Skin epidermis (tissue), 12 donors: Measurements from ENCODE around the gene SLC5A5.
"Not testable (repeated sequence)": the region's sequence is repeated elsewhere in the genome, so short reads cannot be mapped to it uniquely, and the experiment has no call there.

Source experiments
- H3K27ac ChIP-seq, 21 experiments: fragments of 200-600 bp; sonication (generic) in 11 of 21; one replicate each; pipeline ENCODE4 v1.5.0; 2020; ENCODE audit warnings: mild to moderate bottlenecking in 3 of 21, inconsistent platforms in 2 of 21, moderate library complexity in 2 of 21
- H3K4me3 ChIP-seq, 7 experiments: fragments of 200-600 bp; sonication (generic) in 2 of 7; one replicate each; pipeline ENCODE4 v1.5.0; 2020; ENCODE audit warnings: inconsistent platforms in 2 of 7, mild to moderate bottlenecking in 2 of 7, moderate library complexity in 1 of 7

The SLC5A5 gene

DNA sequence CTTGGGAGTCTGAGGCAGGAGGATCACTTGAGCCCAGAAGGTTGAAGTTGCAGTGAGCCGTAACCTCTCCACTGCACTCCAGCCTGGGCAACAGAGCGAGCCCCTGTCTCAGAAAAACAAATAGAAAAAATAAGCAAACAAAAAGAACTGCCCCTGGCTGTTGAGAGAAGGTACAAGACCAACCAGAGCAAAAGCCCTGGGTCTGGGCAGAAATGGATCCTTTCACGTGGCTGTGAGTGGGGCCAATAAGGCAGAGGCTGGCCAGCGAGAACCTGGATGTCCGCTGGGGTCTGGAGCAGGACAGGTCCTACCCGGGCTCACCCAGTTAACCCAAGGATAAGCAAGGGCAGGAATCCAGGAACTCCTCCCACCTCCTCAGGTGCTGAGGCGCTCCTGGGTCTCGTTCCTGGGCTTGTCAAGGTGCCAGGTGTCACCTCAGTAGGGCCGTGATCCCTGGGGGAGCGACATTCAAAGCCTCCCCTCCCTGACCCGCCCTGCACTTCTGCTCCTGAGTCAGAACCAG lies 4.7 kb upstream of the SLC5A5 start:
- no peak overlapping the region for H3K4me3 ChIP-seq
- no peak overlapping the region for H3K27ac ChIP-seq

DNA sequence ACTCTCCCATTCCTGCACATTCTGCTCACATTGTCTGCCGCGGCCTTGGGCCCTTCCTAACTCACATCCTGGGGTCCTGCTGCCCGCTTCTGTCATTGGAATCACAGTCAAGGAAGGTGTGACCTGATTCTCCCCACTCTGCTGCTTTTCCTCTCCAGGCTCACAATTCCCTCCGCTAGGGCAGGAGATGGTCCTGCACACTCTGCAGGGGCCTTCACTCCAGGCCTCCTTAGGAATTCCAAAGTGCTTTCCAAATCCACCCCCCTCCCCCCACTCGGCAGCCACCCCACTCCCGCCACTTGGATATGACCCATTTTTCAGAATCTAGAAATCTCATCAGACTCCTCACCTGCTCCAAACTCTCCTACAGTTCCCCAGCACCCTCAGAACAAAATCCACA lies 3.1 kb upstream of the SLC5A5 start:
- Histone ChIP-seq H3K27ac (no peak overlapping the region), H3K4me3 (no peak overlapping the region)

DNA sequence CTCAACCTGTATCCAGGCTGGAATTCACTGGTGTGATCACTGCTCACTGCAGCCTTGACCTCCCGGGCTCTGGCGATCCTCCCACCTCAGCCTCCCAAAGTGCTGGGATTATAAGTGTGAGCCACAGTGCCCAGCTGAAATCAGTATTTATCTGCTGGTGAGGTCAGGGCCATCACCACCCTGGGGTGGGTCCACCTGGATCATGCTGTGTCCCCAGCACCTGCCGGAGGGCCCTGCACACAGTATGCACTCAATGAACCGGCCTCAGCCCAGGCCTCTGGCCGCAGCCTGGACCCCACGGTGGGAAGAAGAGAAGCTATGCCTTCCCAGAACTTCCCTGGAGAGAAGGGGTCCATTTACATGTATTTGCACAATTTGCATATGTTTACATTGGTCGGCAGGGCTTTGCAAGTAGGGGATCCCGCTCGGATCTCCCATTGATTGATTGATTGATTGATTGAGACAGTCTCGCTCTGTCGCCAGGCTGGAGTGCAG lies 2.6 kb upstream of the SLC5A5 start:
- no peak overlapping the region for H3K4me3 ChIP-seq
- H3K27ac ChIP-seq, result no peak overlapping the region

DNA sequence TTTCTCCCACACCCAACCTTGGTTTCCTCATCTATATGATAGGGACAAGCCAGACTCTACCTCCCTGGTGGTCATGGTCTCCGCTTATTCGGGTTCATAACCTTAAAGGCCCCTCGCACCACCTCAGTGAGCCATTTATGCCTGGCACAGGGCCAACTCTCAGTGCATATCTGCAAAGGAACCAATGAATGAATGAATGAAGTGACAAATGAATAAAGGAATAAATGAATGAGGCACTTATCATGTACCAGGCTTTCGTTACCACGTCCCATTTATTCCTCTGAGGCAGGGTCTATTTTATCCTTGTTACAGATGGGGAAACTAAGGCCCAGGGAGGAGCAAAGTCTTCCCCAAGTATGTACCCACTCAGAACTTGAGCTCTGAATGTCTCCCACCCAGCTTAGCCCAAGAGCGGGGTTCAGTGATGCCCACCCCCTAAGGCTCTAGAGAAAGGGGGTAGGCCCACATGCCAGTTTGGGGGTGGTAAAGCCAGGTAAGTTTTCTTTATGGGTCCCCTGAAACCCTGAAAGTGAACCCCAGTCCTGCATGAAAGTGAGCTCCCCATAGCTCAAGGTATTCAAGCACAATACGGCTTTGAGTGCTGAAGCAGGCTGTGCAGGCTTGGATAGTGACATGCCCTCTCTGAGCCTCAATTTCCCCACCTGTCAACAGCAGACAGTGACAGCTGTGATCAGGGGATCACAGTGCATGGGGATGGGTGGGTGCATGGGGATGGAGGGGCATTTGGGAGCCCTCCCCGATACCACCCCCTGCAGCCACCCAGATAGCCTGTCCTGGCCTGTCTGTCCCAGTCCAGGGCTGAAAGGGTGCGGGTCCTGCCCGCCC lies 490 bp upstream of the SLC5A5 start:
- no peak overlapping the region for H3K27ac ChIP-seq
- peak overlapping the region in 1 of 7 experiments; percentile 17 for H3K4me3 ChIP-seq

DNA sequence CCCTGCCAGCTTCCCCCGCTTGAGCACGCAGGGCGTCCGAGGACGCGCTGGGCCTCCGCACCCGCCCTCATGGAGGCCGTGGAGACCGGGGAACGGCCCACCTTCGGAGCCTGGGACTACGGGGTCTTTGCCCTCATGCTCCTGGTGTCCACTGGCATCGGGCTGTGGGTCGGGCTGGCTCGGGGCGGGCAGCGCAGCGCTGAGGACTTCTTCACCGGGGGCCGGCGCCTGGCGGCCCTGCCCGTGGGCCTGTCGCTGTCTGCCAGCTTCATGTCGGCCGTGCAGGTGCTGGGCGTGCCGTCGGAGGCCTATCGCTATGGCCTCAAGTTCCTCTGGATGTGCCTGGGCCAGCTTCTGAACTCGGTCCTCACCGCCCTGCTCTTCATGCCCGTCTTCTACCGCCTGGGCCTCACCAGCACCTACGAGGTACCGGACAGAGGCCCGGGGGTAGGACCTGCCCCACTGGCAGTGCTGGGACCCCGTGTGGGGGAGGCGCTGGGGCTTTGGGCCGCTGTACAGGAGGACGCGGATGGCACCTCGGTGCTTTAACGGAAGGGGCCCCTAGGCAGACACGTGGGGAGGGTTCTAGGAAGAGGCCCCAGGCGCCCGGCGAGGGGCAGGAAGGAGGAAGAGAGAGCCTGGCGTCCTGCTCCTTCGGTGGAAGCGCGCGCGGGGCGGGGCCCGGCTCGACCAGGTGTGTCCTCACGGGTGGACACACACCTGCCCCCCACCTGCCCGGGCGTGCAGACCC lies 681 bp downstream of the SLC5A5 start:
- peak overlapping the region in 1 of 21 experiments; percentile 4 for H3K27ac ChIP-seq
- H3K4me3 ChIP-seq, result peak overlapping the region in 6 of 7 experiments; percentile 10 to 18 (median 16)

DNA sequence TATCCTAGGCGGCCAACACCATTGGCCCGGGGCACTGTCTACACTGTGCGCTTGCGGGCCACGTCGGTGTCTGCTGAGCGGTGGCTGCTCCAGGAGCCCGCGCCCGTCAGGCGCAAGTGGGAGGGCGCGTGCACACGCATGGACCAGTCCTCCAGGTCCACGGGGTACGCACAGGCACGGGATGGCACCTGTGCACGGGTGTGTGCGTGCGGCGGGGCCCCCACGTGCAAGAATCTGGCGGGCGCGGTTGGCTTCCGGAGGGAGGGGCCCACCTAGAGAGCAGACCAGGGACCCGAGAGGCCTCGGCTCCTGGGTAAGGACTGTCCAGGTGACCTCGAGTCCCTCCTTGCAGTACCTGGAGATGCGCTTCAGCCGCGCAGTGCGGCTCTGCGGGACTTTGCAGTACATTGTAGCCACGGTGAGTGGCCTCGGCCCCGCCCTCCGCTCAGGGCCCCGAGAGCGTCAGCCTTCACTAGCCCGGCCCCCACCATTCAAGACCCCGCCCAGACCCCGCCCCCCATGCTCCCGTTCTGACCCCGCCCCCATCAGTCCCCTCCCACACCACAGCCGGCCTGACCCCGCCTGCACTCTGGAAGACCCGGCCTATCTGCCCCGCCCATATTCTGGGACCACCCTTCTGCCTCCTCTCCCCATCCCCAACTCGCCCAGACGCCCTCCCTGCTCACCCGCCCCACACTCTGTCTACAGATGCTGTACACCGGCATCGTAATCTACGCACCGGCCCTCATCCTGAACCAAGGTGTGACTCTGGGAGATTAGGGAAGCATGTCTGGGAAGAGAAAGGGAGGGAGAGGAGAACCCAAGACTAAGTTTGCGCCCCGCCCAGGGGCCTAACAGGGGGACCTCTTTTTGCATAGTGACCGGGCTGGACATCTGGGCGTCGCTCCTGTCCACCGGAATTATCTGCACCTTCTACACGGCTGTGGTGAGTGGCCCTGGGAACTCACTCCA lies 2.3 kb downstream of the SLC5A5 start:
- no peak overlapping the region for H3K27ac ChIP-seq
- H3K4me3 ChIP-seq, result peak overlapping the region in 5 of 7 experiments; percentile 3 to 32 (median 25)

DNA sequence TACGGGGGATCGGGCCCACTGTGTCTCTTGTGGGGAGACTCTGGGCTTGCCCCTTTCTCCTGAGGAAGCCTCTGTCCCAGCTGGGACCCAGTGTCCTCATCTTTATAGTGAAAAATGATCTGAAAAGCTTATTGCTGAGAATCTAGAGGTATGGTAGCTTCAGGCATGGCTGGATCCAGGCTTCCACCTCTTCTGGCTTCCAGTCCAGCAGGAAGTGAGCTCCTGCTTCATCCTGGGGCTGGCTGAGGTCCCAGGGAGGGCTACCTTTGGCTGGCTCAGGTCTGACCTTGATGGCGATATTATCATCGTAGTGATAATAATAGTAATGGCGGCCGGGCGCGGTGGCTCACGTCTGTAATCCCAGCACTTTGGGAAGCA lies 3.0 kb downstream of the SLC5A5 start:
- Histone ChIP-seq H3K4me3 (no peak overlapping the region), H3K27ac (no peak overlapping the region)

DNA sequence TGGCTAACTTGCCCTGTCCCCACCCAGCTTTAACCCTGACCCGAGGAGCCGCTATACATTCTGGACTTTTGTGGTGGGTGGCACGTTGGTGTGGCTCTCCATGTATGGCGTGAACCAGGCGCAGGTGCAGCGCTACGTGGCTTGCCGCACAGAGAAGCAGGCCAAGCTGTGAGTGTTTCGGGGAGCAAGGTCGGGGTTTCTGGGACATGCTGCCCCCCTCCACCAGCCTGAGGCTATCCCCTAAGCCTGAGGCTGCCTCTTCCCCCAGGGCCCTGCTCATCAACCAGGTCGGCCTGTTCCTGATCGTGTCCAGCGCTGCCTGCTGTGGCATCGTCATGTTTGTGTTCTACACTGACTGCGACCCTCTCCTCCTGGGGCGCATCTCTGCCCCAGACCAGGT lies 6.0 kb downstream of the SLC5A5 start:
- Histone ChIP-seq H3K27ac (no peak overlapping the region), H3K4me3 (no peak overlapping the region)

DNA sequence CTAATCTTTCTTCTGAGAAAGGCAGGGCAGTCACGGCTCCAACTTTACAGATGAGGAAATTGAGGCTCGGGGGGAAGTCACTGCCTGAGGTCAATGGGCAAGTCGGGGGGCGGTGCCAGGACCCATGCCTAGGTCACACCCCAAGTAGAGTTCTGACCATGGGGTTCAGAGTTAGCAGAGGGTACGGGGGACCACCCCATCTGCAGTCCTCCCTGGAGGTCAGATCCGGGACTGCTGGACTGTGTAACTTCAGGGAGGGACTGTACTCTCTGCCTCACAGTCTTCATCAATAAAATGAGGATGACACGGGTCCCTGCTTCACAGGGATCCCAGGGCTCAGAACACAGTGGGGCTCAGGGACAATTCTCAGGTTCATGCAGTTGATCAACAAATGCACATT lies 7.7 kb downstream of the SLC5A5 start:
- Histone ChIP-seq H3K4me3 (no peak overlapping the region), H3K27ac (no peak overlapping the region)

DNA sequence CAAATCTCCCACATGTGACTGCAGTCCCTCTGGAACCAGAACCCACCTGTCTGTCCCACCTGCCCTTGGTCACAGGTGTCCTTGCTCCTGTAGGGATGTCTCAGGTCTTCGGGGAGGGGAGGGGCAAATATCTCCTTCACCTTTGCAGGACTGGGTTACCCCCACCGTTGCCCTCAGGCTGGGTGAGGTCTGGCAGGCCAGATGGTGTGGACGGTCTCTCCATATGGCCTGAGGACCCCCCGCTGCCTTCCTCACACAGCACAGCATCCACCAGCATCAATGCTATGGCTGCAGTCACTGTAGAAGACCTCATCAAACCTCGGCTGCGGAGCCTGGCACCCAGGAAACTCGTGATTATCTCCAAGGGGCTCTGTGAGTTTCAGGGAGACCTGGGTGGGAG lies 10.0 kb downstream of the SLC5A5 start:
- no peak overlapping the region for H3K27ac ChIP-seq
- no peak overlapping the region for H3K4me3 ChIP-seq

DNA sequence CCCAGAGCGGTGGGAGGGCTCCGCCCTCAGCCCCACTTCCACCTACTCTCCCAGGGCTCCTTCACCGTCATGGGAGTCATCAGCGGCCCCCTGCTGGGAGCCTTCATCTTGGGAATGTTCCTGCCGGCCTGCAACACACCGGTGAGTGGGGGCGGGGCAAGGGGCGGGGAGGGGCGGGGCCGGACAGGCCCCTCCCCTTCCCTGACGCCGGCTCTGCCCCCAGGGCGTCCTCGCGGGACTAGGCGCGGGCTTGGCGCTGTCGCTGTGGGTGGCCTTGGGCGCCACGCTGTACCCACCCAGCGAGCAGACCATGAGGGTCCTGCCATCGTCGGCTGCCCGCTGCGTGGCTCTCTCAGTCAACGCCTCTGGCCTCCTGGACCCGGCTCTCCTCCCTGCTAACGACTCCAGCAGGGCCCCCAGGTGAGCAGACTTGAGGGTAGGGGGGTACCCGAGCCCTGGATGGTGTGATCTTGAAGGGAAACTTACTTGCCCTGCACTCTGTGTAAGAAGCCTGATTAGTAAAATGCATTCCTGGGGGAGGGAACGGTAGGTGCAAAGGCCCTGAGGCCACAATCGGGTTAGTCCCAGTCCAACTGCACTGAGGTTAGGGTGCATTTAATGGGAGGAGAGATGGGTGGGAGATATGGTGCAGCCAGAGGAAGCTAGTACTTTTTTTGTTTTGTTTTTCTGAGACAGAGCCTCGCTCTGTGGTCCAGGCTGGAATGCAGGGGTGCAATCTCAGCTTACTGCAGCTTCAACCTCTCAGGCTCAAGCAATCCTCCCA lies 12.1 kb downstream of the SLC5A5 start:
- Histone ChIP-seq H3K27ac (no peak overlapping the region), H3K4me3 (no peak overlapping the region)

DNA sequence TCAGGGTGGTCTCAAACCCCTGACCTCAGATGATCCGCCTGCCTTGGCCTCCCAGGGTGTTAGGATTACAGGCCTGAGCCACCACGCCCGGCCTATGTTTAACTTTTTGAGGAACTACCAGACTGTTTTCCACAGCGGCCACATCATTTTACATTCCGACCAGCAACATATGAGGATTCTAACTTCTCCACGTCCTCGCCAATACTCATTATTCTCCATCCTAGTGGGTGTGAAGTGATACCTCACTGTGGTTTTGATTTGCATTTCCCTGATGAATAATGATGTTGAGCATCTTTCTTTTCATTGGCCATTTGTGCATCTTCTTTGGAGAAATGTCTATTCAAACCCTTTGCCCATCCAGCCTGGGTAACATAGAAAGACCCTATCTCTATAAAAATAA lies 14.8 kb downstream of the SLC5A5 start:
- H3K27ac ChIP-seq, result no peak overlapping the region
- no peak overlapping the region for H3K4me3 ChIP-seq

DNA sequence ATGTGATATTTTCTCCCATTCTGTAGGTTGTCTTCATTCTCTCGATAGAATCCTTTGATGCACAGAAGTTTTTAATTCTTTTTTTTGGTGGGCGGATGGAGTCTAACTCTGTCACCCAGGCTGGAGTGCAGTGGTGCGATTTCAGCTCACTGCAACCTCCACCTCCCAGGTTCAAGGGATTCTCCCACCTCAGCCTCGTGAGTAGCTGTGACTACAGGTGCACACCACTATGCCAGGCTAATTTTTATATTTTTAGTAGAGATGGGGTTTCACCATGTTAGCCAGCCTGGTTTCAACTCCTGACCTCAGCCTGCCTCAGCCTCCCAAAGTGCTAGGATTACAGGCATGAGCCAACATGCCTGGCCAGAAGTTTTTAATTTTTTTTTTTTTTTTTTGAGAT lies 15.5 kb downstream of the SLC5A5 start:
- H3K27ac ChIP-seq, H3K4me3 ChIP-seq: not testable (repeated sequence)

DNA sequence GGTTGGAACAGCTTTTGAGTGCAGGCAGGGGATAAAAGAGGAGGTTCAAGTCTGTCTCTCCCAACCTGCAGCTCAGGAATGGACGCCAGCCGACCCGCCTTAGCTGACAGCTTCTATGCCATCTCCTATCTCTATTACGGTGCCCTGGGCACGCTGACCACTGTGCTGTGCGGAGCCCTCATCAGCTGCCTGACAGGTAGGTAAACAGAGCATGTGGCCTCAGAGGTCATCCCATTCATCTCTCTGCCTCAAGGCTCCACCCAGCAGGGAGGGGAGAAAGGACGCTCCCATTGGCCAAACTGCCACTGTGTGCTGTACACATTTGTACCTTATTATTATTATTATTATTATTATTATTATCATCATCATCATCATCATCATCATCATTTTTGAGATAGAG lies 16.5 kb downstream of the SLC5A5 start:
- Histone ChIP-seq H3K27ac (no peak overlapping the region), H3K4me3 (no peak overlapping the region)

DNA sequence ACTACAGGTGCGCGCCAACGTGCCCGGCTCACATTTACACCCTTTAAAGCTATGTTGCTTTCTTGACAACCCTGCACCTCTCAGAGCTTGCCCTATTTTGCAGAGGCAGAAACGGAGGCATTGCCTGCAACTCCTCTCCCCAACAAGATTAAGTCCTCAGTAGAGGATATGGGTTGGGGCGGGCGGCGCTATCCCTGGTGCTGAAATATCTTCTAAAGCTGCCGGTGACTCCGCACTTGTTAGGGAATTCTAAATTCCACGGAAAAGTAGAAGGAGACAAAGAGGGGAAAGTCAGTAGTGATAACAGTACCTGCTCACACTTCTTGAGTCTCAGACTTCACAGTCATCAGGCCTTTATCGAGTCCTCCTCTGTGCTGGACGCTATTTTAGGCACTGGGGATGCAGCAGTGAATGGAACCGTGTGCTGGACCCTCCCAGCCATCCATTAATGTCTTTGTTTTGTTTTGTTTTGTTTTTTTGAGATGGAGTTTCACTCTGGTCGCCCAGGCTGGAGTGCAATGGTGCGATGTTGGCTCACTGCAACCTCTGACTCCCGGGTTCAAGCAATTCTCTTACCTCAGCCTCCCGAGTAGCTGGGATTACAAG lies 18.0 kb downstream of the SLC5A5 start:
- H3K4me3 ChIP-seq, result no peak overlapping the region
- H3K27ac ChIP-seq, result no peak overlapping the region

DNA sequence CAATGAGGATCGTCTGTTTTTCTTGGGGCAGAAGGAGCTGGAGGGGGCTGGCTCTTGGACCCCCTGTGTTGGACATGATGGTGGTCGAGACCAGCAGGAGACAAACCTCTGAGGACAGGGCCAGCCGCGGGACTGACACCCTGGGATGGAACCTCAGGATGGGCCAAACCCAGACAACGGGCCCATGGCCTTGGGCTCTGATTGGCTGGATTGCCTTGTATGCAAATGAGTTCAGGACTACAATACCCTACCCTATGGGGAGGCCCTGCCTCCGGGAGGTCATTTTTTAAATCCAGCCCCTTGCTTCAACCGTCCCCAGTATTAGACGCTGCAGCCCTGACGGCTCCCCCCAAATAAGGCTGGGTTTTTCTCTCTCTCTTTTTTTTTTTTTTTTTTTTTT lies 22.0 kb downstream of the SLC5A5 start:
- Histone ChIP-seq H3K27ac (no peak overlapping the region), H3K4me3 (no peak overlapping the region)

DNA sequence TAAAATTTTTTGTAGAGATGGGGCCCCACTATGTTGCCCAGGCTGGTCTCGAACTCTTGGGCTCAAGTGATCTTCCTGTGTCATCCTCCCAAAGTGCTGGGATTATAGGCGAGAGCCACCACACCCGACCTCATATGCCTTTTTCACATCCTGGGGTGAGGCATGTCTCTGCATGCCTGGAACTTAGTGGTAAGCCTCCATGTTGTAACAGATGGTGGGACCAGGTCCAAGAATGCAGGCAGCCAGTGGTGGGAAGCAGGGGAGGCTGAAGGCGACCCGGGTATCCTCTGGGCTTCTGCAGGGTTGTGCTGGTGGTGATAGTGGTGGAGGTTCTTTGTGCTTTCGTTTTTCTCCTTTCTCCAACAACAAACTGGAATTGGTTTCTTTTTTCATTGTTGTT lies 31.0 kb downstream of the SLC5A5 start:
- Histone ChIP-seq H3K27ac (no peak overlapping the region), H3K4me3 (no peak overlapping the region)

DNA sequence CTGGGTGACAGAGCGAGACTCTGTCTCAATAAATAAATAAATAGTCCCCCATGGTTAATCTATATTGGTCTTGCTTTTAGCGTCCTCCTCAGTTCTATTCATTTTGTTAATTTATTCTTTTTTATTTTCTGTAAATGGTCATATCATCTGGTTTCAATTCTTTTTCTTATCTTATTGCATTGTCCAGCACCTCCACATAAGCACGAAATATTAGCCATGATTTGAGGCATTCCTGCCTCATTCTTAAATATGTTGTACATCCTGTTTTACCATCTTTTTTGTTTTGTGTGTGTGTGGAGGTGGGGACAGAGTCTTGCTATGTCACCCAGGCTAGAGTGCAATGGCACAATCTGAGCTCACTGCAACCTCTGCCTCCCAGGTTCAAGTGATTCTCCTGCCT lies 36.5 kb downstream of the SLC5A5 start:
- Histone ChIP-seq H3K27ac (no peak overlapping the region), H3K4me3 (no peak overlapping the region)
